Lower lobe of right lung (tissue), 2 donors: Measurements from ENCODE around the gene PPP1R12A. TPM values are rescaled to one million over a fixed set of nuclear protein-coding genes. Genes with fewer than 3 reads are reported as not detected.

Experiments
- ATAC-seq, 2 donors: fragments of 200-7000 bp; cut with Tn5 transposase; one replicate each; pipeline ENCODE4 v1.9.1; 2020 to 2022; ENCODE audit warnings: mild to moderate bottlenecking in 2 of 2, moderate library complexity in 2 of 2
- DNase-seq: peaks from one replicate; pipeline ENCODE4 v3.0.0-alpha.2; 2020
- H3K27ac ChIP-seq: fragments of 200-600 bp; one replicate; pipeline ENCODE4 v1.8.0; 2022
- H3K27me3 ChIP-seq: fragments of 200-600 bp; one replicate; pipeline ENCODE4 v1.8.0; 2022; ENCODE audit warnings: low read depth
- H3K36me3 ChIP-seq: fragments of 200-600 bp; one replicate; pipeline ENCODE4 v1.8.0; 2022; ENCODE audit warnings: mild to moderate bottlenecking
- H3K4me1 ChIP-seq: fragments of 200-600 bp; one replicate; pipeline ENCODE4 v1.8.0; 2022
- H3K4me3 ChIP-seq: fragments of 200-600 bp; one replicate; pipeline ENCODE4 v1.8.0; 2022; ENCODE audit warnings: mild to moderate bottlenecking
- H3K9me3 ChIP-seq: fragments of 200-600 bp; one replicate; pipeline ENCODE4 v1.8.0; 2022
- intact Hi-C: fragments of 100-400 bp; cut with DNase I; formaldehyde crosslinking; loops from one replicate; pipeline ENCODE4 v1.11.0; 2022
- total RNA-seq: library from RNA; stranded (reverse); fragmentation: NEBNext Ultra II Directional; extraction: Animal tissue kit (Norgen Biotek cat#: 25700); gene quantifications from one replicate; pipeline ENCODE4 v1.2.1, GENCODE V29; 2021
- TF ChIP-seq, protein P1 (sequence below): fragments of 200-600 bp; IDR thresholded peaks from one replicate; pipeline ENCODE4 v1.8.0; 2022; ENCODE audit warnings: antibody characterized with exemption, mild to moderate bottlenecking
- donor health status: DM: no; HTN: yes; CAD: no; lungs with severe emphysema.

Gene PPP1R12A
- total RNA-seq, 1 donor from 2014 or later = 84.1 TPM

DNA sequence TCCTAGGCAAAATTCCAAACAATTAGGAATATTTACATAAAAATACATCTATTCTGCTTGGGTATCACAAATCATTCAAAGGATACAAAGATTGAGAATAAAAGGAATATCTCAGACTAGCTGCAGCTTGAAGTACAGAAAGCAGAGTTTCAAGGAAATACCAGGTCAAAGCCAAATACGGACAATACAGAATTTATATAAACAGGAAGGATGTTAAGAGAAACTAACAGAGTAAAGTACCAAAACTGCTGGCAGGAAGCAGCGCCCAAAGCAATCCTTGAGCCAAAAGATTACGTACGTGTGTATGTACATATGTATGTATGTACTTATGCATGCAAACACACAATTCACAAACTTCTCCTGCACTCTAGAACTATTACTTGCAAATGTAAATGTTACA is 86.6 kb downstream of the PPP1R12A start:
- TF ChIP-seq, protein P1, sequence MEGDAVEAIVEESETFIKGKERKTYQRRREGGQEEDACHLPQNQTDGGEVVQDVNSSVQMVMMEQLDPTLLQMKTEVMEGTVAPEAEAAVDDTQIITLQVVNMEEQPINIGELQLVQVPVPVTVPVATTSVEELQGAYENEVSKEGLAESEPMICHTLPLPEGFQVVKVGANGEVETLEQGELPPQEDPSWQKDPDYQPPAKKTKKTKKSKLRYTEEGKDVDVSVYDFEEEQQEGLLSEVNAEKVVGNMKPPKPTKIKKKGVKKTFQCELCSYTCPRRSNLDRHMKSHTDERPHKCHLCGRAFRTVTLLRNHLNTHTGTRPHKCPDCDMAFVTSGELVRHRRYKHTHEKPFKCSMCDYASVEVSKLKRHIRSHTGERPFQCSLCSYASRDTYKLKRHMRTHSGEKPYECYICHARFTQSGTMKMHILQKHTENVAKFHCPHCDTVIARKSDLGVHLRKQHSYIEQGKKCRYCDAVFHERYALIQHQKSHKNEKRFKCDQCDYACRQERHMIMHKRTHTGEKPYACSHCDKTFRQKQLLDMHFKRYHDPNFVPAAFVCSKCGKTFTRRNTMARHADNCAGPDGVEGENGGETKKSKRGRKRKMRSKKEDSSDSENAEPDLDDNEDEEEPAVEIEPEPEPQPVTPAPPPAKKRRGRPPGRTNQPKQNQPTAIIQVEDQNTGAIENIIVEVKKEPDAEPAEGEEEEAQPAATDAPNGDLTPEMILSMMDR = no peak
- Histone ChIP-seq H3K9me3 (no peaks in the 10 kb centered on the region), H3K27me3 (no peaks in the 10 kb centered on the region), H3K27ac (no peak overlapping the region), H3K36me3 (peaks cover 18% of the 10 kb centered on the region), H3K4me3 (no peak overlapping the region), H3K4me1 (peaks cover 25% of the 10 kb centered on the region)
- intact Hi-C loops = no loop called here
- DNase-seq (no peak), ATAC-seq (no peak)

DNA sequence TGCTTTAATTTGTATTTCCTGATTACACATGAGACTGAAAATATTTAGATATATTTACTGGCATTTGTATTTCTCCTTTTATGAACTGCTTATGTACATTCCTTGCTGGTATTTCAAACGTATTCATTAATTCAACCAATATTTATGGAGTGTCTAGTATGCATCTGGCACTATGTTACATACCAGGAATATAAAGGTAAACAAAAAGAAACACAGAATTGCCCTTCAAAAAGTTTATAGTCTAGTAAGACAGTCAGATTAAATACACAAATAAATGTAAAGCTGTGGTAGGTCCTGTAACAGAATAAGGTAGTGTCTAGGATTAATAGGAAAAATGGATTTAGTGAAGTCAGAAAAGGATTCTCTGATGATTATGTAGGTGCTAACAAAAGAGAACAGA is 87.5 kb downstream of the PPP1R12A start:
- H3K27ac ChIP-seq = no peak overlapping the region
- intact Hi-C loops = no loop called here
- no peak overlapping the region for H3K4me3 ChIP-seq

GRCh38 chr12:79844693-79845092 is 90.2 kb downstream of the PPP1R12A start:
- Histone ChIP-seq H3K4me3 (no peak overlapping the region), H3K4me1 (peaks cover 37% of the 10 kb centered on the region), H3K36me3 (peaks cover 18% of the 10 kb centered on the region), H3K27ac (no peak overlapping the region), H3K27me3 (no peaks in the 10 kb centered on the region), H3K9me3 (no peaks in the 10 kb centered on the region)
- intact Hi-C loops = no loop called here
- ATAC-seq (no peak), DNase-seq (no peak)
- TF ChIP-seq, protein P1 = no peak

More for the DNA sequence above, 87.5 kb downstream of the PPP1R12A start:
- ATAC-seq = no peak
- Histone ChIP-seq H3K27me3 (no peaks in the 10 kb centered on the region), H3K9me3 (no peaks in the 10 kb centered on the region), H3K4me1 (peaks cover 25% of the 10 kb centered on the region), H3K36me3 (peaks cover 18% of the 10 kb centered on the region)
- TF ChIP-seq, protein P1 = no peak
- no peak for DNase-seq

DNA sequence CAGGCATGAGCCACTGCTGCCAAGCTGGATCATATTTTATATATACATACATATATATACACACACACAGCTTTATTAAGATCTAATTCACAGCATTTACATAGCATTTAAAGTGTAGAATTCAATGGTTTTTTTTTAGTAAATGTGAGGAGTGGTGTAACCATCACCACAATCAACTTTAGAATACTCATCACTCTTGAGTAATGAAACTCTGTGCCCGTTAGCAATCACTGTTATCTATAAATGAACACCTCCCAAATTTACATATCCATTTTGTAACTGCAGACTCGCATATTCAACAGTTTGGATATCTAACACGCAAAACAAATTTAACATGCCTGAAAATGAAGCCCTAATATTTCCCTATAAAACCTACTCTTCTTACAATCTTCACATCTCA is 90.9 kb downstream of the PPP1R12A start:
- H3K27me3 ChIP-seq = no peaks in the 10 kb centered on the region
- TF ChIP-seq, protein P1 = no peak
- intact Hi-C loops = no loop called here
- no peak overlapping the region for H3K4me3 ChIP-seq
- peaks cover 37% of the 10 kb centered on the region for H3K4me1 ChIP-seq
- DNase-seq (no peak), ATAC-seq (no peak)
- H3K36me3 ChIP-seq = peaks cover 18% of the 10 kb centered on the region
- H3K9me3 ChIP-seq = no peaks in the 10 kb centered on the region
- H3K27ac ChIP-seq = no peak overlapping the region

- no peak for ATAC-seq
- Histone ChIP-seq H3K4me3 (no peak overlapping the region), H3K36me3 (peaks cover 18% of the 10 kb centered on the region), H3K9me3 (no peaks in the 10 kb centered on the region), H3K27me3 (no peaks in the 10 kb centered on the region), H3K27ac (no peak overlapping the region), H3K4me1 (peaks cover 24% of the 10 kb centered on the region)
- intact Hi-C loops = no loop called here
- DNase-seq = no peak
- TF ChIP-seq, protein P1 = no peak
Measured at GRCh38 chr12:79842630-79843029, 92.3 kb downstream of the PPP1R12A start.

DNA sequence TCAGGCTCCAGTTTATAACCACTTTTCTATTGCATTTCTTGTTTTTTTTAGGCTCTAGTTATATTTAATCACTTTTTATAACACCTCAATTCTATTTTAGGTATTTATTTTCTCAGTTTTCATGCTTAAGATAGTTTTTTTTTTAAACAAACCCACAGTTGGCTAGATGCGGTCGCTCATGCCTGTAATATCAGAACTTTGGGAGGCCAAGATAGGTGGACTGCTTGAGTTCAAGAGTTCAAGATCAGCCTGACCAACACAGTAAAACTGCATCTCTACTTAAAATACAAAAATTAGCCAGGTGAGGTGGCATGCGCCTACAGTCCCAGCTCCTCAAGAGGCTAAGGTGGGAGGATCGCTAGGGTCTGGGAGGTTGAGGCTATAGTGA is 93.0 kb downstream of the PPP1R12A start:
- H3K4me3 ChIP-seq = no peak overlapping the region
- no peaks in the 10 kb centered on the region for H3K9me3 ChIP-seq
- intact Hi-C loops = no loop called here
- peaks cover 18% of the 10 kb centered on the region for H3K36me3 ChIP-seq
- DNase-seq = no peak
- peaks cover 20% of the 10 kb centered on the region for H3K4me1 ChIP-seq
- no peaks in the 10 kb centered on the region for H3K27me3 ChIP-seq
- ATAC-seq = no peak
- TF ChIP-seq, protein P1 = no peak
- H3K27ac ChIP-seq = peak overlapping the region; percentile 12
